ENCODE data around the gene MRM2.
"Not testable (repeated sequence)": the region's sequence is repeated elsewhere in the genome, so short reads cannot be mapped to it uniquely, and the experiment has no call there.

Gene MRM2

GRCh38 chr7:2241580-2242540 is at the start of gene MRM2, which contains the start of gene NUDT1:
TSS of gene MRM2 (minus strand) at chr7:2242205. CDS start at chr7:2242169, 36 bp downstream.
TSS of gene NUDT1 (plus strand) at chr7:2242226. CDS start at chr7:2244575, 2,349 bp downstream.
- DNase-seq (ENCODE audit: low read depth) = peak; percentile 51

GRCh38 chr7:2290877-2291276 is 48.9 kb upstream of the MRM2 start:
- no peak for DNase-seq (ENCODE audit: low read depth)

DNA sequence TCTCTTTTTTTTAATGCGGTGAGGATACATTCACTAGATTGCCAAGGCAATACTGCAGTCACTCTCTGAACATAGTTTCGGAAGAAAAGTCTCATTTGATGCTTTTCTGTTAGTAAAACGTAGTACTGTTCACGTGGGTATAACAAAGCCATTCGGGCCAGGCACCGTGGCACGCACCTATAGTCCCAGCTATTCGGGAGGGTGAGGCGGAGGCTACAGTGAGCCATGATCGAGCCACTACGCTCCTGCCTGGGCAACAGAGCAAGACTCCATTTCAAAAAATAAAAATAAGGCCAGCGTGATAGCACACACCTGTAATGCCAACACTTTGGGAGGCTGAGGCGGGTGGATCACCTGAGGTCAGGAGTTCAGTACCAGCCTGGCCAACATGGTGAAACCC is 47.6 kb upstream of the MRM2 start:
- DNase-seq (ENCODE audit: low read depth) = no peak

DNA sequence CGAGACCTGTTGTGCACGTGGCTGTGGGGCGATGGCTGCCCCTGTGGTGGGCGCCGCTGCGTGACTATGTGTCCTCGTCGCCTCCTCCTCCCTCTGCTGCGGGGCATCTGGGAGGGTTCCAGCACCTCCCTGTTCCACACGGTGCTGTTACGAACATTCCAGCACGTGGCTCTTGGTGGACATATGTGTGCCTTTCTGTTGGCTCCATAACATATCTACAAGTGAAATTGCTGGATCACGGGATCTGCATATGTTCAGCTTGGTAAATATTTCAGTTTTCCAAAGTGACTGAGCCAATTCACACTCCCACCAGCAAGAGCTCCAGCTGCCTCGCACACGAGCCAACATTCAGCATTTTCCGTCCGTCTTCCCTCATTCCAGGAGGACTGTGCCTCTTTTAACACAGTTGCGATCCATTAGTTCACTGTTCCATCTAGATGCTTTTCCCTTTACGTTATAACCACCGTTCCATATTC is 47.1 kb upstream of the MRM2 start:
- DNase-seq (ENCODE audit: low read depth) = no peak

GRCh38 chr7:2288503-2288902 is 46.5 kb upstream of the MRM2 start:
- DNase-seq (ENCODE audit: low read depth) = no peak

- DNase-seq (ENCODE audit: low read depth) = no peak
Observed at GRCh38 chr7:2287745-2288144, 45.7 kb upstream of the MRM2 start.

- DNase-seq (ENCODE audit: low read depth) = no peak
Observed at GRCh38 chr7:2283074-2283473, 41.1 kb upstream of the MRM2 start.

DNA sequence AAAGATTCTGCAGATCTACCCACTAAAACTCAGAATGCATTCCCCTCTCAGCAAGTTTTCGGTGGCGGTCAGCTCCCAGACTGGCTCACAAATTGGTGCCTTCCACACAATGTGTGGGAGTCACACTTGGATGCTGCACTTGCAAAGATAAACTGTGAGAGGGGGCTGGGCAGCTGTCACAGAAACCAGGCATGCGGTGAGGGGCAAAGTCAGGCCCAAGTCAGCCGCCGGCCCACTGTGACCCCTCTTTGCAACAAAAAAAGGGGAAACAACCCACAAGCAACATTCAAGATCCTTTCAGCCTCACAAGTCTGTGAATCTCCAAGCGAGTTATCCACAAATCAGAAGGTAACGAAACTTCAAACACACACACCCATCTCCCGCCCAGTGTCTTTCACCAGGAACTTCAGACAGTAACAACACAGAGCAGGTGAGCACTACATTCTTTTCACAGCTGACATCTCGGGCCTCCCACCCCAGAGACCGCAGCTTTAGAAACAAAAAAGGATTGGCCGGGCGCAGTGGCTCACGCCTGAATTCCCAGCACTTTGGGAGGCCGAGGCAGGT is 40.3 kb upstream of the MRM2 start:
- no peak for DNase-seq (ENCODE audit: low read depth)

DNA sequence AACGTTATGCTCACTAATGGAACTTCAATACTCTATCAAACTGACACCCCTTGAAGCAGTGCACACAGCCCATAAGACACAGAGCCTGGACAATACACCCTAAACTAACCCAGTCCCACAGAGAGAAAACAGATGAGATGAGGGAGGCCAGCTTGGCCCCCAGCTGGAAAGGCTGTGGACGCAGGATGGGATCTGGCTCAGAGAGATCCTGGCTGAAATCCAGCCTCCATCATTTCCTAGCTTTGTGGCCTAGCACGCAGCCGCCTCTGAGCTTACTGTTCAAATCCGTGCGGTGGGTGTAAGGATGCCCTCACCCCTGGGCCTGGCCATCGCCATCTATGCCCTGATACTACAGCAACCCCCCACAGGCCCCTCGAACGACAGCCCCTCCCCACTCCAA is 39.5 kb upstream of the MRM2 start:
- DNase-seq (ENCODE audit: low read depth) = no peak

DNA sequence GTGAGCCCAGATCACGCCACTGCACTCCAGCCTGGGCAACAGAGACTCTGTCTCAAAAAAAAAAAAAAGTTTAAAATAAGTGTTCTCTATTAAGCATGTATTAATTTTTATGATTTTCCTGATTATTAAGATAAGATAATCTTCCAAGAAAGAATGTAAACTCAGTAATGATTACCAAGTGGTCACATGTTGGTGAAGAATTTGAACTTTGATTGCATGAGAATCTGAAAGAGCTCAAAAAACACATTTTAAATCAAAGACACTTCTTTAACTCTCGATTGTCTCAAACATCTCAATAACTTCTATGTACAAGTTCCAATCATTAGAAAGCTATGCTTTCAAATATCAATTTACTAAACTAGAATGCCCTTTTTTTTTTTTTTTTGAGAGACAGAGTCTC is 38.4 kb upstream of the MRM2 start:
- no peak for DNase-seq (ENCODE audit: low read depth)

GRCh38 chr7:2279896-2280295 is 37.9 kb upstream of the MRM2 start:
- no peak for DNase-seq (ENCODE audit: low read depth)

- DNase-seq (ENCODE audit: low read depth) = no peak
Observed at GRCh38 chr7:2278026-2278425, 36.0 kb upstream of the MRM2 start.

DNA sequence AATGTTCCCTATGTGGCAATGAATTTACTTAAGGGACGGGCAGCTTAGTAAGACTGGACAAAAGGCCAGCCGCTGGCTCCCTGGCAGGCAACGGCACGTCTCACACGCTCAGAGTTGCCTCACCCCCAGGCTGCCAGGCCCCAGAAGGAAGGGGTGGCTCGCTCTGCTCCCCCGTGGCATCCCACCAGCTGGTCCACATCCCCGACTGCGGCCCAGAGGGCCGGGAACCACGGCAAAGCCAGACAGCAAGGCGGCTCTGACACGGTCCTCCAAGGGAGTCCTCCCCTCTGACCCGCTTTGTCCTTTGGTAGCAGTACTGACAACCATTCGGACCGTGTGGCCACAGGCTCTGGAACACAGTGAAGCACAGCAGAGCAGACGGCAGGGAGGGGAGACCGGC is 34.1 kb upstream of the MRM2 start:
- DNase-seq (ENCODE audit: low read depth) = no peak

DNA sequence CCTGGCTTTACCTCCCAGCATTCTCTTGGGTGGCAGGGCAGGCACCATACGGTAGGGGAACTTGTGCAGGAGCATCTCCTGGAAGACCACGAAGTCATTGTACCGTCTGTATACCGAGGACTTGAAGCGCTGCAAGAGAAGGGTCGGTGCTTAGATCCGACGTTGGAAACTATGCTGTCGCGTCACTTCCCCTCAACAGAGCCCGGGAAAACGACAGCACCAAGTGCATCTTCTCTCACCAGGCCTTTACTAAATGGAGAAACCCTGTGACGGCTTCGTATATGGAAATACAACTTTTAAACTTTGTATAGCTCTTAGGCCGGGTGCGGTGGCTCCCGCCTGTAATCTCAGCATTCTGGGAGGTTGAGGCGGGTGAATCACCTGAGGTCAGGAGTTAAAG is 33.1 kb upstream of the MRM2 start:
- no peak for DNase-seq (ENCODE audit: low read depth)

DNA sequence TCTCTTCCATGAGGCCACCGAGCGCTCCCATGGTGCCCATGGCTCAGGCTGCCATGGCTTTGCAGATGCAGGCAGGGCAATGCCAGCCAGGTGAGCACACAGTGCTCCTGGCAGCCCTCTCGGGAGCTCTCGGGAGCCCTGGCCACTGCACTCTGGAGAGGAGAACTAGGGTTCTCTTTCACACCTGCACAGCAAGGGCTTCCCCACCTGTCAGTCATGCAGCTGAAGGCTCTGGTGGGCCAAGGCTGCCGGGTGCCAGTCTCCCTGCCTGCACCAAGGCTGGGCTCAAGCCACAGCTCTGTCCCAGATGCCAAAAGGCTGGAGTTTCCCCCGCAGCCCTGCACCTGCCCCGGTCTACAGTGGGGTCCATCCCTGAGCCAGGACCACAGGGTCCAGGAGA is 32.7 kb upstream of the MRM2 start:
- no peak for DNase-seq (ENCODE audit: low read depth)

- DNase-seq (ENCODE audit: low read depth) = no peak
Observed at GRCh38 chr7:2273866-2274265, 31.9 kb upstream of the MRM2 start.

DNA sequence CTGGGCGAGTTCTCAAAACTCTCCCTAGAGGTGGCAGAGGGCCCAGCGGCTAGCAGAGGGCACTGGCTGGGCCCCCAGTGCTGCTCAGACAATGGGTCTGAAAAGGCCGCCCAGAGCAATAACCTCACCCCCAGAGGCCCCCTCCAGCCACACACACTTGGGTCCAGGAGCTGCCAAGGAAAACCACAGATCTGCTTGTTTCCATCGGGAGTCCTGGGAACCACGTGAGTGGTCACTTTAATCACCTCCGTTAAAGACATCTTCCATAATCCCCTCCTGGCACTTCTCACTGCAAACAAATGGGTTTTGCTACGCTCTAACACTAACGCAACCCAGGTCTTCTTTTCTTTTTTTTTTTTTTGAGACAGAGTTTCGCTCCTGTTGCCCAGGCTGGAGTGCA is 30.0 kb upstream of the MRM2 start:
- DNase-seq (ENCODE audit: low read depth) = no peak

DNA sequence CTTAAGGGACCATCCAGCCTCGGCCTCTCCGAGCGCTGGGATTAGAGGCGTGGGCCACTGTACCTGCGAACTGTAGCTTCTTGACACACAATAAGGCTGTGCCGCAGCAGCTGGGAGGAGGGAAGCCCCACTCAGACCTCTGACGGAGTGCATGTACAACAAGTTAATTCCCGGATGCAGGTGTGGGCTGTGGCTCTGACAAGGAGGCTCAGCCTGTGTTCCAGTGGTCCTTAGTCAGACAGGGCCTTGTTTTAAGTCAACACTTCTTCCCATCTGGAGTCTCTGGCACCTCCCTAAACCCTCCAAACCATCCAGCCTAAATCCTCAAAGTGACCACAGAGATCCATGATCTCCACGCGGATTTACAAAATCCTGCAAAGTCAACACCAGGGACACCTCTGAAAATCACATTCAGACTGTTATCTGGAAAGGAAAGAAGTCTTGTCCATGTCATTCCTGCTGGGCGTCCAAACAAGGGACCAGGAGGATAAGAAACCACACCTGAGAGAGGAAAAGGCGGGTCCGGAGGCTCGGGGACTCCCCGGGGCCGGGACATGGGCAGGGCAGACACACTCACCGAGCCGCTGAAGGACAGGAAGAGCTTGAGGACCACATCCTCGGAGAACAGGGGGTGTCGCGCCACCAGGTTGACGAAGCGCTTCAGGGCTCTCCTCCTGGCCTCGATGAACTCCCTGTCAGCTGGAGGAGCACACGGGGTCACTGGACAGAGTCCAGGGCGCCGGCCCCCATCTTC is 29.4 kb upstream of the MRM2 start:
- DNase-seq (ENCODE audit: low read depth) = no peak

DNA sequence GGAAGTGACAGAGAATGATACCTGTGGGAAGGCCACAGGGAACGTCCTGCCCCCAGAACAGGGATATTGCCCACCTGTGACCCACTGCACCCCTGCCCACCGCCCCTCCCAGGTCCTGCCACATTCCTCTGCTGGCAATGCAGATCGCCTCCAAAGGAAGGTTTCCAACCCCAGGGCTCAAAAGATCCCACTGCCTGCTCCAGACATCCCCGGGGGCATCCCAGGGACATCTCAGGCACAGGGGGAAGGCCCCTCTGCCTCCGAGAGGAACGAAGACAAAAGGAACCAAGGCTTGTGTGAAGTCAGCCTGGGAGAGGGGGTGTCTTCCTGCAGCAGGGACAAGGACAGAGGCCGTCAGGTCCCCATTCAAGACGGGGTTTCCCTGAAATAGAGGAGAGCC is 28.5 kb upstream of the MRM2 start:
- DNase-seq (ENCODE audit: low read depth) = no peak

DNA sequence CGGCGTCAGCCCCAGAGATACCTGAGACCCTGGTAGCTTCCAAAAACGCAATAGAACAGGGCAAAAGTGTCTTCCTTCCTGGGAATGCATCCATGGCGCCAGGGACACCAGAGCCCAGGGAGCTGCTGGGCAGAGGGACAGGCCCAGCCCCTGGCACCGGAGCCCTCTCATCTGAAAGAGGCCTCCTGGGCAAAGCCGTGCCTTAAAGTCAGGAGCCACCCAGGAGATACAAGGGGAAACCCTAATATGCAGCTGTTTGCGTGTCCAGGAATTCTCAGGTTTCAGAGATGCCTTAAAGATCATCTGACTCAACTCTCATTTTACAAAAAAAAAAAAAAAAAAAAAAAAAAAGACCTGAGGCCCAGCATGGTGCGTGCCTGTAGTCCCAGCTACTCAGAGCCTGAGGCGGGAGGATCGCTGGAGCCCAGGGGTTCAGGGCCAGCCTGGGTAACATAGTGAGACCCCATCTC is 28.0 kb upstream of the MRM2 start:
- DNase-seq (ENCODE audit: low read depth) = no peak

- not testable (repeated sequence) for DNase-seq (ENCODE audit: low read depth)
Observed at GRCh38 chr7:2269089-2269990, 27.3 kb upstream of the MRM2 start.

Measured in stimulated activated CD8-positive, alpha-beta memory T cell treated with anti-CD3 and anti-CD28 coated beads, Interleukin-12 subunit alpha, Interleukin-12 subunit beta, amount 100 ng/mL, for 1 hour (primary cell).